ENCODE data around the gene CDCA7.

DNA sequence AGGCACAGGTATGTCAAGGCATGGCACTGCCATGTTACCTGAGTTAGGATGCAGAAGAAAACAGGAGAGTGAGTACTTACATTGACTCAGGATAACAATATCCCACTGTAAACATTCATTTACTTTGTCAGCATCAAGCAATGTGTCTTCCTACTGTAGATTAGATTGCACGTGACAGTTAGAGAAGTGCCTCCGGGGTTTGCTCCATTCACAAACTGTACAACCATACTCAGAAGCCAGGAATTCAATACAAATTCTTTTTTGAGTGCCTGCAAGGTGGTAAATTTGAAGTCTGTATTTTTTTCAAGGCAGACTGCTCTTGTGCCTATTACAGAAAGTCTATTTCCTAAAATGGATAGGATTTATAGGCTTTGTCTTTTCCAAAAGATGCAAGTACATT is 34.1 kb downstream of the CDCA7 start:
- TF ChIP-seq TARDBP (IDR thresholded peaks at IDR 0.05) (no peak), SP1 (IDR thresholded peaks at IDR 0.05) (no peak), SUZ12 (IDR thresholded peaks at IDR 0.05) (no peak), NFRKB (IDR thresholded peaks at IDR 0.05) (no peak), FOXK2 (IDR thresholded peaks at IDR 0.05) (no peak), CTBP1 (IDR thresholded peaks at IDR 0.05; ENCODE audit: borderline replicate concordance) (no peak), FOXA1 (IDR thresholded peaks at IDR 0.05) (no peak), BHLHE40 (IDR thresholded peaks at IDR 0.05; ENCODE audit: borderline replicate concordance) (no peak), L3MBTL2 (conservative IDR thresholded peaks at IDR 0.05) (no peak), FOXM1 (IDR thresholded peaks at IDR 0.05; ENCODE audit: borderline replicate concordance) (no peak), ARNT (IDR thresholded peaks at IDR 0.05) (no peak), HDGF (IDR thresholded peaks at IDR 0.05; ENCODE audit: borderline replicate concordance) (no peak)

Measured in HEK293T (cell line).